Measurements from ENCODE around the gene SCO2.
"Not testable (repeated sequence)": the region's sequence is repeated elsewhere in the genome, so short reads cannot be mapped to it uniquely, and the experiment has no call there.

The SCO2 gene

DNA sequence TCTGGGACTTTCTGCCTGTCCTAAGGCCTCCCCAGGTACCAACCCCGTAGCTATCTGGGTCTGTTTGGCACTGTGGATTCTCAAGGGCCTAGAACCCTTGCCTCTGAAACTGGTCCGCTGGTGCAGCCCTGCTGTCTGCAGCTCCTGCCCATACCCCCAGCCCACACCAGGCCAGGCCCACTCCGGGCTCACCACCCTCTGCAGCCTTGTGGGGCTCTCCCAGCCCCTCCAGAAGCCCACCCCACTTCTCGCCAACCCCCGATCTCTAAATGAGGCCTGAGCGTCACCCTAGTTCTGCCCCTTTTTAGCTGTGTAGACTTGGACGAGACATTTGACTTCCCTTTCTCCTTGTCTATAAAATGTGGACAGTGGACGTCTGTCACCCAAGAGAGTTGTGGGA is 25.0 kb upstream of the SCO2 start:
- DNase-seq, result no peak

DNA sequence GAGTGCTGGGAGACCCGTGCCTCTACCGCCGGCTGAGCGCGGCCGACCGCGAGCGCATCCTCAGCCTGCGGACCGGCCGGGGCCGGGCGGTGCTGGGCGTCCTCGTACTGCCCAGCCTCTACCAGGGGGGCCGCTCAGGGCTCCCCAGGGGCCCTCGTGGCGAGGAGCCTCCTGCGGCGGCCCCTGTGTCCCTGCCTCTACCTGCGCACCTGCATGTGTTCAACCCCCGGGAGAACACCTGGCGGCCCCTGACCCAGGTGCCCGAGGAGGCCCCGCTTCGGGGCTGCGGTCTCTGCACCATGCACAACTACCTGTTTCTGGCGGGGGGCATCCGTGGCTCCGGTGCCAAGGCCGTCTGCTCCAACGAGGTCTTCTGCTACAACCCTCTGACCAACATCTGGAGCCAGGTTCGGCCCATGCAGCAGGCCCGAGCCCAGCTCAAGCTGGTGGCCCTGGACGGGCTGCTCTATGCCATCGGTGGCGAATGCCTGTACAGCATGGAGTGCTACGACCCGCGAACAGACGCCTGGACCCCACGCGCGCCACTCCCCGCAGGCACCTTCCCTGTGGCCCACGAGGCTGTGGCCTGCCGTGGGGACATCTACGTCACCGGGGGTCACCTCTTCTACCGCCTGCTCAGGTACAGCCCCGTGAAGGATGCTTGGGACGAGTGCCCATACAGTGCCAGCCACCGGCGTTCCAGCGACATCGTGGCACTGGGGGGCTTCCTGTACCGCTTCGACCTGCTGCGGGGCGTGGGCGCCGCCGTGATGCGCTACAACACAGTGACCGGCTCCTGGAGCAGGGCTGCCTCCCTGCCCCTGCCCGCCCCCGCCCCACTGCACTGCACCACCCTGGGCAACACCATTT is 23.8 kb upstream of the SCO2 start:
- no peak for DNase-seq

DNA sequence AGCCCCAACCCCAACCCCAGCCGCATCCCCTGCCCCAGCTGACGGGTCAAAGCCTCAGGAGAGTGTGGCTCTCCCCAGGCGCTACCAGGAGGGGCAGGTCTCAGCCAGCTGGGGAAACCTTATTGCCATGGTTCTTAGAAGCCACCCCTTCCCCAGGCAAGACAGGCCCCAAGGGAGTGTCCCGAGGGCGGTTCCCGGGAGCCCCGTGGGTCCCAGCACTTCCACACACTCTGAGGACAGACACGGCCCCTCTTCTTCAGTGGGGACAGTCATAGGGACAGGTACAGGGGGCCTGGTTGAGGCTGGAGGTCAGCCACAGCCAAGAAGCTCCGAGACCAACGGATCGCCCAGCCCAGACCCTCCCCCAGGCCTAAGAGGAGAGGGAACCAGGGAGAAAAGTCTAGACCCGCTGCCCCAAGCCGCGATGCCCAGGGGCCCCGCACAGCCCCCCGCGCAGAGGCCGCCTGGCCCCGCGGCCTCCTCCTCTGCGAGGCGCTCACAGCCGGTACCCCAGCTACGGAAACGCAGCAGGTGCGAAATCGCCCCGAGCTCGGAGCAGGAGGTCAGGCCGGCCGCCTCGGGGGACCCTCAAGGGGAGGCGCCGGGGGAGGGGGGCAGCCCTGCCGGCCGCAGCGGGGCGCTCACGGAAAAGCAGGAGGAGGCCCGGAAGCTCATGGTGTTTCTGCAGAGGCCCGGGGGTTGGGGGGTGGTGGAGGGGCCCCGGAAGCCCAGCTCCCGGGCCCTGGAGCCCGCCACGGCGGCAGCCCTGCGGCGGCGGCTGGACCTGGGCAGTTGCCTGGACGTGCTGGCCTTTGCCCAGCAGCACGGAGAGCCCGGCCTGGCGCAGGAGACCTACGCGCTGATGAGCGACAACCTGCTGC is 22.9 kb upstream of the SCO2 start:
- DNase-seq, result no peak

DNA sequence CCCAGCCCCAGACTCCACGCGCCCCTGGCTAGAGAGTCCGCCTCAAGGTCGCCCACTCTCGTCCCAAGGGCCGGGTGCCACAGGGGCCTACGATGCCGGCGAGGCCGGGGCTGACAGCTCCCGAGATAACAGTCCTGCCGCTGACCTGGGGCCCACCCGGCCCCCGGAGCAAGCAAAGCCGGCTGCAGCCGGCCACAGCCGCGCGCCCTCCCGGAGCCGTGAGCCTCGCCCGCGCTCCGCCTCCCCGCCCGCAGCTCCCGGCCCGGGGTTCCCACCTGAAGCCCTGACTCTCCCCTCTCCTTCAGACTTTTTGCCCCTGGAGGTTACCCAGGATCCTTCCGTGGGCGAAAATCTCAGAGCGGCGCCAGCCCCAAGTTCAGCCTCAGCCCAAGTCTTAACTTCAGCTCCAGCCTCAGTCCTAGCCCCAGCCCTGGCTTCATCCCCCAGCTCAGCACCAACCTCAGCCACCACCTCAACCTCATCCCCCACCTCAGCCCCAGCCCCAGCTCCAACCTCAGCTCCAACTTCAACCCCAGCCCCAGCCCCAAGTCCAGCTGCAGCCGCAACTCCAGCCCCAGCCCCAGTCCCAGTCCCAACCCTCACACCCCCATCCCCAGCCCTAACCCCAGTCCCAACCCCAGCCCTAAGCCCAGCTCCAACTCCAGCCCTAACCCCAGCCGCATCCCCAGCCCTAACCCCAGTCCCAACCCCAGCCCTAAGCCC is 22.0 kb upstream of the SCO2 start:
- no peak for DNase-seq

DNA sequence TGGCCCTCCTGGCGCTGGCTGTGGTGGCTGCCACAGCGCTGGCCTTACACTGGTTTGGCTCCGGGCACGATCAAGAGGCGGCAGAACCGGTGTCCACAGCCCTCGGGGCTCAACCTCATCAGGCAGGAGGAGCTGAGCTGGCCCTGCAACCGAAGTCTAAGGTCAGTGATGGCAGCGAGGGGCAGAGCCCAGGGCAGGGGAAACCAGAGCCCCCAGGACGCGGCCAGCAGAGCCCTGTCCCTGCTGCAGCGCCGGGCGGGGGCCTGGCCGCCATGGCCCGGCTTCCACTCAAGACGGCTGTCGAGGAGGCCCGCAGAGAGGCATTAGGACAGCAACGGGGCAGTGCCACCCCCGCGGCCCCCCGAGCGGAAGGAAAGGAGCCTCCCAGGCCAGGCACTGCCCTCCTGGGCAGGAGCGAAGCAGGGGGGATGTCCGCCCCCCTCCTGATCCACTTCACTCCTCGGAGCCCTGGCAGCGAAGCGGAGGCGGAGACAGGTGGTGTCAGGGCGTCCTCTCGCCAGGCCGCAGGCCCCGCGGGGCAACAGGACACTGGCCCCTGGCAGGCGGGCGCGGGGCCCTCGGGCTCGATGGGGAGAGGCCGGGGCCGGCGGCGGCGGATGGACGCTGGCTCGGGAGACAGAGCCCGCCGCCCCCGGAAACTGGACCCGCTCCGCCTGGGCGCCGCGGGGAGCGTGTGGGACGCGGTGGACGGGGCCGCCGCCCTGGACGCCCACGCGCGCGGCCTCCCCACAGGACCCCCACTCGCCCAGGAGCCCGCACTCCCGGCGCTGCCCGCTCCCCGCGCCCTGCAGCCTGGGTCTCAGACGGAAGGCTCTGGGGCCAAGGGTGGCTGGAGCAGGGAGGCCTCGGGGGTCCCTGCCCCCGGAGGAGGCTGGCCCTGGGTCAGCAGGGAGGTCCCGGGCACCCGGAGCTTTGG is 21.2 kb upstream of the SCO2 start:
- DNase-seq, result no peak

DNA sequence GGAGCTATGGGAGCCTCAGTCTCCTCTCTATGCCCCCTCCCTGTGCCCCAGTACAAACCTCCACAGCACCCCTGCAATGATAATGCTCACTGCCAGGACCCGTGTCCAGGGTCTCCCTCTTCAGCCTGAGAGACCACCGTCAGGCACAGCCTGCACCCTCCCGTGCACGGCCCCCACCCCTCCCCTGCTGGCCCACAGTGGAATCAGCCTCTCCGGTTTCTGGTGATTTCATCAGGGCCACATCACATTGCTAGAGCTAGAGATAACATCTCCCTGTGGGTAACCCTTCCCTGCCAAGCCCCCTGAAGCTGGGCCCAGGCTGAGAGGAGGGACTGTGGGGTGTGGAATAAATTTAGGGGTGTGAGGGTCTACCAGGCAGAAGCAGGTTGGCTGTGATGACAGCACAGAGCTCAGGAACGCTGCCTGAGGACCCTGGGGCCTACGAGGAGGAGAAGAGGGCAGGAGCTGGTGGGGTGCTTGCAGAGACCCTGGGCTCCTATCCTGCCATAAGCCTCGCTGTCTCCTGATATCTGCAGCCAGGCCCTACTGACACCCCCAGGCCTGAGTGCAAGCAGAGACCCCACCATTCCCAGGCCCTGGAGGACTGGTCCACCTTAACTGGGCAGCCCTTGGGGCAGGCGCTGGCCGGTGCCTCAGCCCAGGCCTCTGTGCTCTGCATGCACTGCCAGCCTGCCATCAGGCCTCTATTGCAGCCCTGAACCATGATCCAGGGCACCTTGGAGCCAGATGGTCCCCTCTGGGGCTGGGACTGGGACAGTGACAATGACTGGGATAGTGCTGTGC is 20.3 kb upstream of the SCO2 start, which contains the start of gene KLHDC7B:
TSS of gene KLHDC7B (plus strand) at position 378 of the 804 bp plus-strand sequence. CDS start at position 723, 345 bp downstream.
- DNase-seq, result no peak

DNA sequence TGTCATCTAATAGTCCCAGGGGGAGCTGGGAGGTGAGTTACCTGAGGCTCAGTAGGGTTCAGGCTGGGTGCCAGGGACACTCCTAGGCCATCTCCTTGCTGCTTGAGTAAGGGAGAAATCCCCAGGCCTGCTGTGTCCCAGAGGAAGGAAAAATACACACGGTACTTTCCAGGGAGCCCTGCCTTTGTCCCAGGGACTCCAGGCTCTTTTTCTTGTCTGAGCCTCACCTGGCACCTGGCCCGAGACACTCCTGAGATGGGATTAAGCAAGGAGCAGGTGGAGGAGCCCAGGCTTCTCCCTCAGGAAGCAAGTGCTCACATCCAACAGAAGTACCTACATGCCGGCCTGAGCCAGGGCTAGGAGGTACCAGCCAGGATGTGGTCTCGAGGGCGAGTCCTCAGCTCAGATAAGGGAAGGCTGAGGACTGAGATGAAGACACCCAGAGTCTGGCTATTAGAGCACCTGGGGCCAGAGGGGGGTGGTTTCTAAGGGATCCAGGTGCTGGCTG is 19.4 kb upstream of the SCO2 start:
- DNase-seq, result no peak

DNA sequence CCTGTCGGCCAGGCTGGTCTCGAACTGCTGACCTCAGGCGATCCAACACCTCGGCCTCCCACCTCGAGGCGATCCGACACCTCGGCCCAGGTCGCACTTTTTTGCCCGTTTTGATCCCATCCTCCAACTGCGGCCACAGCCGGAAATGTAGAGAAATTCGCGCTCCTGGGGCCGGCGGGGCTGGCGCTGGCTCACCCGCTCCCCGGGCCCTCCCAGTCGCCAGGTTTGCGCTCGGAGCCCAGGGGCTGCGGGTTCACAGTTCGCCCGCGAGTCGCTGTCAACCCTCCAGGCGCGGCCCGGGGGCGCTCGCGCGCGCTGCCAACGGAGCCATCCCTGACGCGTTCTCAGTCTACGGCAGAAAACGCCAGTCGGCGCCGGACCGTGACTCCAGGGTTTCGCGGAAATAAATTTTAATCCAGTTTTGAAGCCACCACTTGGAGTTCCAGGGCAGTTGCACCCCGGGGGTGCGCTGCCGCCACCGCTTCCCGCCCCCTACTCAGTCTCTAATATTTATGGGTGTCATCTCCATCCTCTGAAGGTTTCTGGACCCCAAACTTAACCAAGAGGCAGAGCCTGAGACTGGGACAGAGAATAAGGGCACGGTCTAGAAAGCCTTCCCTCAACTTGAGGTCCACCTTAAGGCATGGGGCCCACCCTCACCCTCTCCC is 18.8 kb upstream of the SCO2 start:
- no peak for DNase-seq

DNA sequence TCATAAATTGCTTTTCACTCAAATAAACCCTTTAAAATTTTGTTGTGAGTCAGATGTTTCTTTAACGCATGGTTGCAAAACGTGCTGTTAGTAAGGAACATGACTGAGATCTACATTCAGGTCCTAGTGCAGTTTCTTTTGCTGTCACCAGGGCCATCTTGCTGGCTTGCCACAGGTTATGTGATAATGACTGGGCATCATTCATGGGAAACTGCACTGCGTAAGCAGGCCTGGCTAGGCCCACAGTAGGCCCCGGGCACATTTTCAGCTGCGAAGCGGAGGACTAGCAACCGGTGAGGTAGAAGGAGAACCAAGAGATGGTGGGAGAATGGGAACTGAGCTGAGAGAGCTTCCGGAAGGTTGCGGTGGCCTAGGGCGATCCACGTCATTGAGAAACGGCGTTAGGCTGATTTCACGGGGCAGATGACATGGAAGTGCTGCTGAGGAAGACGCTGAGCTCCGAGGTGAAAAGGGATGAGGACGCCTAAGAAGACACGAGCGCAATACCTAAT is 17.1 kb upstream of the SCO2 start:
- no peak for DNase-seq

DNA sequence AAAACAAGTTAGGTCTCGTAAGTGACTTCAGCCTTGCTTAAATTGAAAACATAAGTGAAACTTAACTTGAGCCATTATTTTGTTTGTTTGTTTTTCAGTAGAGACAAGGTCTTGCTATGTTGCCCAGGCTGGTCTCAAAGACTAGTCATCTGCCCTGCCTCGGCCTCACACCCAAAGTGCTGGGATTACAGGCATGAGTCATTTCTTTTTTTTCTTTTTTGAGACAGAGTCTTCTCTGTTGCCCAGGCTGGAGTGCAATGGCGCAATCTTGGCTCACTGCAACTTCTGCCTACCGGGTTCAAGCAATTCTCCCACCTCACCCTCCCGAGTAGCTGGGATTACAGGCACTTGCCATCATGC is 16.2 kb upstream of the SCO2 start:
- DNase-seq, result peak in 1 of 2 experiments; percentile 45

DNA sequence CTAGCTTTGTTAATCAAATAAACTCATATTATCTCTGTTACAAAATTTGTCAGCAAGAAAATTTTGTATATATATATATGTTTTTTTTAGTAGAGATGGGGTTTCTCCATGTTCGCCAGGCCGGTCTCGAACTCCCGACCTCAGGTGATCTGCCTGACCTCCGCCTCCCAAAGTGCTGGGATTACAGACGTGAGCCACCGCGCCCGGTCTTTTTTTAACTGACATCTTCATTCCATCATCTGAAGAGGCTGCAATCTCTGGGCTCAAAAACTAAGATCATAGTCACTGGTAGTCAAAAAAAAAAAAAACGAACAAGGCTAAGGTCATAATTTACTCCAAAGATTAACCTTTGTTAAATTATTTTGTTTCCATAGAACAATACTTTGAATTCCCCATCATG is 15.0 kb upstream of the SCO2 start:
- DNase-seq, result no peak

DNA sequence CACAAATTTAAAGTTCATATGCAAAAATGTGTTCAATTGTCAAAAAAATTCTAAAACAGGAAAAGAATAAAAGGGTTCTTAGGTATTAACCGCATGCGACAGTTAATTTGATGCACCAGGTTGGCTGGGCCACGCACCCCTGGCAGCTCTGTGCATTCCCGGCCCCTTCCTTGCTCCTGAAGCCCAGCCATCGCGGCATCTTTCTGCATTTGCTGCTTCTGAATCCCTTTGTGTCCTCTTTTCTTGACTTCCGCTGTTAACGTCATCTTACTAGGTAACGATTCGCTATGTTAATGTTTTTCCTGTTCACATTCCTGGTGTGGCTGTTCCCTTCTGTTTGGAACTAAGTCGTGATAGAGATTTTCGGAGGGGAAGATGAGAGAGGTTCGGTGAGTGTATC is 12.4 kb upstream of the SCO2 start:
- no peak for DNase-seq

DNA sequence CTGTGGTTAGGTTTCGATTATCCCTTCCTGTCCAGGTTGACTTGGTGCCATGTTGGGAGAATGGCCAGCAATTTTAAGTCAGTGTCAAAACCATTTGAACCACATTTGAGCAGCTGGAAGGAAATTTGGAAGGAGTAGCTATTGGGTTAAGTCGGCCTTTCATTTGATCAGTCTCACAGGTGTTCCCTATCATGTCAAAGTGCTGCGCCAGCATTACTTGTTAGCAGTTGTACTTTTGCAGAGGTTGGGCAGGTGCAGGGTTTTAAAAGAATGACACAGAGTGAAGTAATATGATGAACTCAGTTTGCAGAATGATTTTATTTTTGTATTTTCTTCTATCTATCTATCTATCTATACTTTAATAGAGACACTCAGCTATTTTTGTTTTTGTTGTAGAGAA is 10.8 kb upstream of the SCO2 start:
- no peak for DNase-seq

DNA sequence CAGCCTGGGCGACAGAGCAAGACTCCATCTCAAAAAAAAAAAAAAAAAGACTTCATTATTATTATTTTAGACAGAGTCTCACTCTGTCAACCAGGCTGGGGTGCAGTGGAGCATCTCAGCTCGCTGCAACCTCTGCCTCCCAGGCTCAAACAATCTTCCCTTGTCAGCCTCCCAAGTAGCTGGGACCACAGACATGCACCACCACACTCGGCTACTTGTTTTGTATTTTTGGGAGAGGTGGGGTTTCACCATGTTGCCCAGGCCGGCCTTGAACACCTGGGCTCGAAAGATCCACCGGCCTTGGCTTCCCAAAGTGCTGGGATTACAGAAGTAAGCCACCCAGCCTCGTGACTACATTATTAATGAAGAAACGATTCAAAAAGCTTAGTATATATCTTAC is 9.7 kb upstream of the SCO2 start:
- no peak for DNase-seq

DNA sequence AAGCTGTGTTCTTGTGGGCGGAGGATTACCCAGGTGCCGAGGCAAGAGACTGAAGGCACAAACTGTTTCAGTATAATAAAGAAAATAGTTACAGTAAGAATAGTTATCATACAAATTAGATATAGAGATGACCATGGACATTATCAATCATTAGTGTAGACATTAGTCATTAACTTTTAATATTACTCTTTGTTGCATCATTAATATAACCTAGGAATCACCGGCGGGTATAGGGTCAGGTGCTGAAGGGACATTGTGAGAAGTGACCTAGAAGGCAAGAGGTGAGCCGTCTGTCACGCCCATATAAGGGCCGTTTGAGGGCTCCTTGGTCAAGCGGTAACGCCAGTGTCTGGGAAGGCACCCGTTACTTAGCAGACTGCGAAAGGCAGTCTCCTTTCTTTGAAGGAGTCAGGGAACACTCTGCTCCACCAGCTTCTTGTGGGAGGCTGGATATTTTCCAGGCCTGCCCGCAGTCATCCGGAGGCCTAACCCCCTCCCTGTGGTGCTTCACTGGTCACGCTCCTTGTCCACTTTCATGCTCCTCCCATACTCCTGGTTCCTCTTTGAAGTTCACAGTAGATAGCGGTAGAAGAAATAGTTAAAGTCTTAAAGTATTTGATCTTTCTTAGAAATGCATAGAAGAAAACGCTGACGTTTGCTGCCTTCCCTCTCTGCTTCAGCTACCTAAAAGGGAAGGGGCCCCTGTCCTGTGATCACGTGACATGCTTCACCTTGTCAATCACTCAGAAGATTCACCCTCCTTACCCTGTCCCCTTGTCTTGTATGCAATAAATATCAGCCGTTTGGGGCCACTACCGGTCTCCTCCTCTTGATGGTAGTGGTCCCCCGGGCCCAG is 8.7 kb upstream of the SCO2 start:
- not testable (repeated sequence) for DNase-seq

DNA sequence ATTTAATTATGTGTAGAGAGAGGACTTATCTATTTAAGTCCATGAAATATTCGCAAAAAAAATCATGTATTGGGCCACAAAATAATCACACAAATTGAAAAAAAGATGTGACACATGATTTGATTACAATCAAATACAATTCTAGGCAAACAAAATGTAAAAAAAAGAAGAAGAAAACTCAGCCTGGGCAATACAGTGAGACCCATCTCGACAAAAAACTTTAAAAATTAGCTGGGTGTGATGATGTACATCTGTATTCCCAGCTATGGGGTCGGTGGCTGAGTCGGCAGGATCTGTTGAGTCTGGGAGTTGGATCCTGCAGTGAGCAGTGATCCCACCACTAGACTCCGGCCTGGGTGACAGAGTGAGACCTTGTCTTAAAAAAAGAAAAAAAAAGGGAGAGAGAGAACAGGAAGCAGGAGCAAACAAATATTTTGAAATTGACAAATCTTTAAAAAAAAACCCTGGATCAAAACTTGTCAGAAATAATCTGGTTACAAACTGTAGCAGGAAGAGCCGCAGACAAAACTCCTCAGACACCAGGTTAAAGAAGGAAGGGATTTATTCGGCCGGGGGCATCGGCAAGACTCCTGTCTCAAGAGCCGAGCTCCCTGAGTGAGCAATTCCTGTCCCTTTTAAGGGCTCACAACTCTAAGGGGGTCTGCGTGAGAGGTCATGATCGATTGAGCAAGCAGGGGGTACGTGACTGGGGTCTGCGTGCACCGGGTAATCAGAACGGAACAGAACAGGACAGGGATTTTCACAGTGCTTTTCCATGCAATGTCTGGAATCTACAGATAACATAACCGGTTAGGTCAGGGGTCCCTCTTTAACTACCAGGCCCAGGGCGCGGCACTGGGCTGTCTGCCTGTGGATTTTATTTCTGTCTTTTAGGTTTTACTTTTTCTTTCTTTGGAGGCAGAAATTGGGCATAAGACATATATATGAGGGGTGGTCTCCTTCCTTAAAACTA is 7.7 kb upstream of the SCO2 start:
- no peak for DNase-seq

DNA sequence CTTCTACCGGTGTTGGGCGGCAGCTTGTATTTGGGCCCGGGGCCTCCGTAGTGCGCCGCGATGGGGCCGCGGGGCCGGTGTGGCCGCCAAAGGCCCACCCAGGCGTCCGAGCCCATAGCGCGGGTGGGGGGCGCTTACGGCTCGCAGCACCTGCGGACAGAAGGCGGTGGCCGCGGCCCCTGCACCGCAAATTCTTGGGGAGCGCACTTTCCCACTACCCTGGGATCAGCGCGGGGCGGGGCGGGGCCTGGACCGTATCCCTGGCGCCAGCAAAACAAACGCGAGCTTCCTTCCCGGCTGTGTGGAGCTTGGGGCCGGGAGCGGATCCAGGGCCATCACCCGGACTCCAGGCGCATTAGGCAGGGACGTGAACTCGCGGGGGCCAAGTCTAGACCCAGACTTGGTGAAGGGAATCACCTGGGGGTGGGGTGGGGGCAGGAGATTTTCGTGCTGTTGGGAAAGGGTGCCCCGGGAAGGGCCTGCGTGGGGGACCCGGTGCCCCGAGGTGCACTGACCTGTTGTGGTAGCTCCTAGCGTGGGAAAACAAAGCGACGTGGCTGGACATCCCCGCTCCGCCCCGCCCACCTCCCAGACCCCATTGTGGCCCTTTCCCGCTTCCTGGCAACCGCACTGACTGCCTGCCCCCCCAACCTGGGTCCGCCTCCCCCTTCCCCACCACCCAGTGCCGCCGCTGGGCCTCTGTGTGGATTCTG is 6.7 kb upstream of the SCO2 start:
- DNase-seq, result peak in 1 of 2 experiments; percentile 34

Data from SW 1271 (cell line).